IPS-20b (cell line): ENCODE measurements around the gene NPY4R.
"Not testable (repeated sequence)": the region's sequence is repeated elsewhere in the genome, so short reads cannot be mapped to it uniquely, and the experiment has no call there.

ENCODE experiments used
- H3K27ac ChIP-seq: one replicate; pipeline ENCODE4 v1.5.1; 2013; ENCODE audit warnings: low read length
- H3K27me3 ChIP-seq: 2 replicates; pipeline ENCODE4 v1.6.1; 2013; ENCODE audit warnings: mild to moderate bottlenecking, low read length, inconsistent platforms; ENCODE audit not compliant: insufficient read depth
- H3K36me3 ChIP-seq: 2 replicates; pipeline ENCODE4 v1.6.1; 2013; ENCODE audit warnings: low read depth, mild to moderate bottlenecking, inconsistent platforms, low read length, moderate library complexity; ENCODE audit not compliant: insufficient read depth
- H3K4me1 ChIP-seq: 2 replicates; pipeline ENCODE4 v1.6.1; 2013; ENCODE audit warnings: mild to moderate bottlenecking, control low read depth, inconsistent platforms, low read length, moderate library complexity; ENCODE audit not compliant: insufficient read depth
- H3K4me3 ChIP-seq: 2 replicates; pipeline ENCODE4 v1.5.1; 2013; ENCODE audit warnings: mild to moderate bottlenecking, low read length, inconsistent platforms
- H3K9ac ChIP-seq: 2 replicates; pipeline ENCODE4 v1.6.1; 2013; ENCODE audit warnings: low read depth, mild to moderate bottlenecking, inconsistent platforms, low read length, moderate library complexity
- H3K9me3 ChIP-seq: 2 replicates; pipeline ENCODE4 v1.6.1; 2013; ENCODE audit warnings: mild to moderate bottlenecking, low read depth, low read length, inconsistent platforms; ENCODE audit not compliant: insufficient read depth

NPY4R gene

DNA sequence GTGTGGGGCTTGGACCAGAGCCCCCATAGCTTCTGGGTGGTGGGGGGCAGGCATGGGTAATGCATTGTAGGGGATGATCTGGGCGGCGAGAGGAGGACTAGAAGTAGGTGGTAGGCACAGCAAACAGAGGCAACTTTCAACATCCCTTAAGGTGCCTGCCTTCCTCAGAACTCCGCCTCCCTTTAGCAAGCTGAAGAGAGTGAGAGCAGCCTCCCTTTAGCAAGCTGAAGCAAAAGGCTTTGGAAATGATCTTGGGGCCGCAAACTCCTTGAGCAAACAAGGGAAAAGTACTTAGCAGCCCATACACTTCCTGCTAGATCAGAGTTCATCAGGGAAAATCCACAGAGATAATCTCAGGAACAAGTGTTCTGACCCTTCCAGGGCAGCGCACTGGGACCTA is 18.3 kb downstream of the NPY4R start:
- H3K4me3 ChIP-seq, H3K27me3 ChIP-seq, H3K27ac ChIP-seq, H3K9me3 ChIP-seq, H3K9ac ChIP-seq, H3K36me3 ChIP-seq, H3K4me1 ChIP-seq: not testable (repeated sequence)

DNA sequence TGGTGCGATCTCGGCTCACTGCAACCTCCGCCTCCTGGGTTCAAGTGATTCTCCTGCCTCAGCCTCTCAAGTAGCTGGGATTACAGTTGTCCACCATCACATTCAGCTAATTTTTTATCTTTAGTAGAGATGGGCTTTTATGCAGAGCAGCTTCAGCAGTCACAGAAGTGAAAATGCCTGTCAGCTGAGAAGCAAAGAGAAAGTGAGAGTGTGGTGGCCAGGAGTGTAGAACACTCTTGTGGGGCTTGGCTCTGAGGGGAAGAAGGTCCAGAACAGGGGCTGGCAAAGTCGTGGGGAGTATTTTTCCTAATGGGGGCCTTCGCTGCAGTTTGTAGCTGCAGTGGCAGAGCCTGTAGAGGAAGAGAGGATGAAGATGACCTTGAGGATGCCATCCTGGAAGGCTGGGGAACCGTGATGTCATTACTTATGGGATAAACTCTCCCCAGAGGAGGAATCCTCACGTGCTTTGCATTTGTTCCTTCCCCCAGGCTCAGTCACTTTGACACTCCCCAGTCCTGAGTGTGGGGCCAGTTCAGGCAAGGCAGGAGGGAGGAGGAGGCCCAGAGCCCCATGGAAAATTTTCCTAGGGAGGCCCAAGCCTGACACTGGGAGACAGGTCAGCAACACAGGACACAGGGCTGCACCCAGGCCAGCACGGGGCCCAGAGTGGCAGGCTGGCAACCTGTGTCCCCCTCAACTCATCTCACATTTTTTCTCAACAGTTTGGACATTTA is 20.2 kb downstream of the NPY4R start:
- H3K27ac ChIP-seq, H3K27me3 ChIP-seq, H3K9ac ChIP-seq, H3K36me3 ChIP-seq, H3K4me3 ChIP-seq, H3K4me1 ChIP-seq, H3K9me3 ChIP-seq: not testable (repeated sequence)

DNA sequence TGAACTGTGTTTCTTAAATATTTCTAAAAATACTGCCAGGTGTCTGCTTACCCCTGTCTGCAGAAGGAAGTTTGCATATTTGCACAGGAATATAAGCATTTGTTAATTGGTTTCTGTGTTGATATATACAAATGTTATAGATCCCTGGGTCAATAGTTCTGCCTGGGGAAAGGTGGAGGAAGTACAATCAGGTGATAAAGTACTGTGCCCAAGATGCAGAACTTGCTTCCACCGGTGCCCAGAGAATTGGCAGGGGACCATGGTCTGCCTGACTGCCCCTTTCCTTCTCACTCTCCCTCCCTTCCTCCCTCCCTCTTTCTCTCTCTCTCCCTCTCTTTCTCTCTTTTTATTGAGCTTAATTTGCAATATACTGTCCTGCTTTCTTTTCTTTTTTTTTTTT is 22.3 kb downstream of the NPY4R start:
- not testable (repeated sequence) for H3K4me1 ChIP-seq, H3K27ac ChIP-seq, H3K9me3 ChIP-seq, H3K27me3 ChIP-seq, H3K4me3 ChIP-seq, H3K9ac ChIP-seq, H3K36me3 ChIP-seq

DNA sequence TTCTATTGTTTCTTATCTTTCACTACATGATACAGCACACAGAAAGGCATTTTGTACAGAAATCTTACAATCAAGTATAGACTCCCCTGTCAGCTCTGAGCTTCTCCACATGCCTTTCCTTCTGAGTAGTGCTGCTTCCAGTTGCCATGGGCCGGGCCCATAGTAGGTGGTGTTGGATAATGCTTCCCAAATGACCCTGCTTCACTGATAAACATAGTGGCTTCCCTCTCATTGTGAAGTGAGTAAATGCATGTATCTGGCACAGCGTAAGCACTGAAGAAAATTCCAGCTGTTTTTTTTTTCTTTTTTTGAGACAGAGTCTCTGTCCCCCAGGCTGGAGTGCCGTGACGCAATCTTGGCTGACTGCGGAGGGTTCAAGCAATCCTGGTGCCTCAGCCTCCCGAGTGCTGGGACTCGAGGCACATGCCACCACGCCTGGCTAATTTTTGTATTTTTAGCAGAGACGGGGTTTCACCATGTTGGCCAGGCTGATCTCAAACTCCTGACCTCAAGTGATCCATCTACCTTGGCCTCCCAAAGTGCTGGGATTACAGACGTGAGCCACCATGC is 23.0 kb downstream of the NPY4R start:
- H3K4me1 ChIP-seq, H3K4me3 ChIP-seq, H3K9ac ChIP-seq, H3K9me3 ChIP-seq, H3K27me3 ChIP-seq, H3K36me3 ChIP-seq, H3K27ac ChIP-seq: not testable (repeated sequence)

DNA sequence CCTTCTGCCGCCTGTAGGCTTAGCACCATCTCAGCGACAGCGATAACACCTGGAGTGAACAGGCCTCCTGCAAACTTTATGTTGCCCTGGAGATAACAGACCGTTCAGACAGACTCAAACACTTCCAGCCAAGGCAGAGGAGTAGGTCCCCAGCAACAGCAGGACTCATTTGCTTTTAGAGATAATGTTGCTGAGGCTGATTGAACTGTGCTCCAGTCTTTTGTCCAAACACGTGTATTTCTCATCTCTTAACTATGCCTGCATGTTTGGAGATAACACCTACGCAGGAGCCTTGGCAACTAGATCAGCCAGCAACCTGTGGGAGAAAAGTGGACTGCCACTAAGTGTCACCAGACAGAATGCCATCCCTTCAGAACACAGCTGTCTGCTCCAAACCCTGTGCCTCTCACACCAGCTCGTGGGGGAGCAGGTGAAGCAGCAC is 23.9 kb downstream of the NPY4R start:
- not testable (repeated sequence) for H3K36me3 ChIP-seq, H3K4me3 ChIP-seq, H3K27ac ChIP-seq, H3K4me1 ChIP-seq, H3K9me3 ChIP-seq, H3K9ac ChIP-seq, H3K27me3 ChIP-seq

DNA sequence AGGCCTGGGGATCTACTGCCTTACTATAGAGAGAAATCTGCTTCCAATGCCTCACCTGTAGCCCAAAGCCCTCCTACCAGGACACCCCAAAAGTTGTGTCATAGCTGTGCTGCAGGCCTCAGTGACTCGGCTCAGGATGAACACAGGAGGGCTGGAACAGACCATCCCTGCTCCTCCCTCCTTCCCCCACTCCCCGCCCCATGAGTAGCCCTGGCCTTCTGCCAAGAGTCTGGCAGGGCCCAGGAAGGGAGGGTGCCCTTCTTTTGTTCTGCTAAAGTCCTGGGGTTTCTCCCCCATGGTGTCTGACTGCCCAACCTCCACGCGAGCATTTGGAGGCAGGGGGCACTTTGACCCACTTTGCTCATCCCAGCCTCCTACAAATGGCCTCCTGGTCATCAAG is 24.8 kb downstream of the NPY4R start:
- not testable (repeated sequence) for H3K27me3 ChIP-seq

DNA sequence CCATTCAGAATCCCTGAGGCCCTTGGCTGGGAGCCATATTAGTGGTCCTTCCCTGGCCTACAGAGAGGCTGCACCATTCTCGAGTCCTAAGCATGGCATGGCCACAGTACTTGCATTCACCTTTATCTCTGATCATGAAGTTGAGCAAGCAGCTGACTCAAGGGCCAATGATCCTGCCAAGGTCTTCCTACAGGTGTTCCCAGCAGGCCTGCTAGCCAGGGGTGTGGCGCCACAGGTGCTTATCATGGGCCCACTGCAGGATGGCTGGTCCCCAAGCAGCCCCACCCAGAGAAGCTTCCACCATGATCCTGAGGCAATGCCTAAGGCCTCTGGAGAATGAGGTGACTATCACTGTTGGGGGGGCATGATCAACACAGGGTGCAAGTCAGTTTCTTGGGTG is 42.2 kb downstream of the NPY4R start:
- H3K9ac ChIP-seq, H3K27me3 ChIP-seq, H3K9me3 ChIP-seq, H3K27ac ChIP-seq, H3K4me3 ChIP-seq, H3K36me3 ChIP-seq, H3K4me1 ChIP-seq: not testable (repeated sequence)

More for the DNA sequence above, 24.8 kb downstream of the NPY4R start:
- H3K27ac ChIP-seq, H3K9me3 ChIP-seq, H3K36me3 ChIP-seq, H3K4me1 ChIP-seq, H3K9ac ChIP-seq, H3K4me3 ChIP-seq: not testable (repeated sequence)

DNA sequence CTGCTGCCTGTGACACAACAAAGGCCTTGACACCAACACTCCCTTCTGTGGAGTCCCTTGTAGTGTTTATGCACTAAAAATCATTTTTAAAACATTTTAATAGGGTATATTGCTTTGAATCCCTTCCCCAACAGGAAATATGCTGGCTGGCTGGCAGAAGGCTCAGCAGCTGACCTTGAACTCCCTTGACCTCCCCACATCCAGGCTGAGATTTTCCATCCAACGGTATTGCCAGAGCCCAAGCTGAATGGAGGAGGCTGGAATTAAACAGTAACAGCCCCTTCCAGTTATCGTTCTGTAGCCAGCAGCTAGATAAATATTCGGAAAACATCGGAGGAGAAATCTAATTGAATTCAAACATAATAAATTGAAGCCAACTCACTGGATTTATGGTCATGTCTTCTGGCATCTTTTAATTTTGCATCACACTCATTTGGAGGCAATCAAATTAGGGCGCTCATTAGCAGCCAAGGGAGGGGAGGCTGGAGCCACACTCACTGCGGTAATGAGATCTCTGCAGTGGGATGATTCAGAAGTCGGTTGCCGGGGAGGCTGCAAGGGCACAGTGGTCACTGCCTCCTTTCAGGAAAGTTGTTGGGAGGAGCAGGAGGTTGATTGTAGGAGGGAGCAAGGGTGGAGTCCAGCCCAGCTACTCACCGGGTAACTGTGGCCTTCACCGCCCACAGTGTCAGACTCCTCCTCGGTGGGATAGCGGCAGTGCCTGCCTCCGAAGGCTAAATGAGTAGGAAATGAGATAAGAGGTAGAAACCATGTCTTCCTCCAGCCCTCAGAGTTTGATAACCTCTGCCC is 46.0 kb downstream of the NPY4R start:
- H3K36me3 ChIP-seq, H3K4me1 ChIP-seq, H3K9me3 ChIP-seq, H3K9ac ChIP-seq, H3K27ac ChIP-seq, H3K27me3 ChIP-seq, H3K4me3 ChIP-seq: not testable (repeated sequence)

DNA sequence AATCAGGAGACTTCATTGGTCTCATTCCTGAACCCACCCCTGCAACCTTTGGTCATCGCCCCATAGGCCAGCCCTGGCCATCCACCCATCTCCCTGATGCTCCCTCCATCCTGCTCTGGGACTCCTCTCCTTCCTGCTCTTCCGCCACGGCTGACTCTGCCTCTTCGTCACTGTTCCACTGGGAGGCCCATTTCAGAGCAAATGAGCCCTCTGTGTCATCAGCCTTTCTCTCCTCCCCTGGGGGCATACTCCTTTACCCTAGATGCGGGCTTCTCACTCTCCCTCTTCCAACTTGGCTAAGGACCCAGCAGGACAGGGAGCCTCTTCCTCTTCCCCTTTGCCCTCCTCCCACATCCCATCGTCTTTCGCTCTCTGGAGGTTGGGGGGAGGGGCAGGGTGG is 47.5 kb downstream of the NPY4R start:
- not testable (repeated sequence) for H3K4me3 ChIP-seq, H3K9ac ChIP-seq, H3K27me3 ChIP-seq, H3K4me1 ChIP-seq, H3K27ac ChIP-seq, H3K36me3 ChIP-seq, H3K9me3 ChIP-seq

DNA sequence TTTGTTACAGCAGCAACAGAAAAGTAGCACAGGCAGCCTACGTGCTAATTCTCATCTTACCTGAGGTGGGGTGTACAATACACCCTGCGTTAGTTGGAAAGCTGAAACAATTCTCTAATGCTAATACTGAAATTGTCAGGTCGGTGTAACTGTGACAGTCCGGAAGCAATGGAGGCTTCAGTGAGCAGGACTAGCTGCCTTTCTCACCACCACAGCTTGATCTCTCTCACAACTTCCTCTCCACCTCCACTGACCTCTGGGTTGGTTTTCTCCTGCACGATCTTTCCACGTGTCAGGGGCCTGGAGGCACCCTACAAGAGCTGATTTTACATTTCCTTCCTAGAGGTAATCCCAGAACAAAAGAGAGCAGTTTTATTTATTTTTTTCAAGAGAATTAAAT is 50.5 kb downstream of the NPY4R start:
- H3K9me3 ChIP-seq, H3K27me3 ChIP-seq, H3K27ac ChIP-seq, H3K4me1 ChIP-seq, H3K9ac ChIP-seq, H3K36me3 ChIP-seq, H3K4me3 ChIP-seq: not testable (repeated sequence)

DNA sequence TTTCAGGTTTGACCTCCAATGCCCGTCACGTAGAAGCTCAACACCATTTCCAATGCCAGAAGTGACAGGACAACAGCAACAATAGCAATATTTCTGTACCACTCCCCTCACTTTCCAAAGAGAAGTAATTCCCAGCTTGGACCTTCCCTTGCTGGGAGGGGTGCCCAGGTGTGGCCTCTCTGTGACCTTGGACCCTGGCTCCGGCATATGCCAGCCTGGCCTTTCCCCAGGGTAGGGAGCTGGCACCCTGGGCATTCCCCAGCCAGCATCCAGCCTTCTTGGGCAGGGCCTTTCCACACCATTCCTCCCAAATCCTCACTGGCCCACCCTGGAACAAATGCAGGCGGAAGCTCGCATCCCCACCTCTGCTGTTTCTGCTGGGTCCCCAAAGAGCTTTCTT is 53.1 kb downstream of the NPY4R start:
- not testable (repeated sequence) for H3K9ac ChIP-seq

DNA sequence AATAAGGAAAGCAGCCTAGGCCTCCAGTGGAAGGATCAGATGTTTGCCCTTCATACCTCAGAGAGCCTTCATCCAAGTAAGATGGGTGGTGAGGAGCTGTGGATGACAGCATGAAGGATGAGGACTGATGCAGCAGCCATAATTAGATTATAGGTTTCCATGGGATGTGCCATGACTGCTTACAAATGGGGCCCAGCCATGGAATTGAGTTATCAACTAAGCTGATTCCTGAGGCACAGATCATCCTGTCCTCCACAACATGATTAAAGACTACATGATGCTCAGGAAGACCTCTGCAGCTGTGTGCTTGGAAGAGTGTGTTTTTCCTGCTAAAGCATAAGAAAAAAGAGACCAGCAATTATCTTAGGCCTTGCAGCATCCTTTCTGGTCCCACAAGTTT is 54.6 kb downstream of the NPY4R start:
- H3K27me3 ChIP-seq, H3K4me1 ChIP-seq, H3K27ac ChIP-seq, H3K4me3 ChIP-seq, H3K9ac ChIP-seq, H3K9me3 ChIP-seq, H3K36me3 ChIP-seq: not testable (repeated sequence)

More for the DNA sequence above, 53.1 kb downstream of the NPY4R start:
- not testable (repeated sequence) for H3K4me3 ChIP-seq, H3K36me3 ChIP-seq, H3K4me1 ChIP-seq, H3K27me3 ChIP-seq, H3K9me3 ChIP-seq, H3K27ac ChIP-seq
